HG03139 (cell line): Measurements from ENCODE around the gene GNG12.
A peak's percentile ranks its signal among the peaks of the same experiment; 100 is the strongest.

Experiments
- ATAC-seq: cut with Tn5 transposase; IDR thresholded peaks from one replicate; pipeline ENCODE4 v1.9.1; 2021; ENCODE audit not compliant: unreplicated experiment

Gene GNG12

GRCh38 chr1:67788238-67788790 lies 45.0 kb downstream of the GNG12 start:
- no peak for ATAC-seq

GRCh38 chr1:67787746-67788145 lies 45.5 kb downstream of the GNG12 start:
- no peak for ATAC-seq

GRCh38 chr1:67785847-67786753 lies 47.2 kb downstream of the GNG12 start:
- no peak for ATAC-seq

- no peak for ATAC-seq
Measured at GRCh38 chr1:67784545-67785186, 48.6 kb downstream of the GNG12 start.

GRCh38 chr1:67780637-67781036 lies 52.6 kb downstream of the GNG12 start:
- ATAC-seq, result no peak

- no peak for ATAC-seq
Measured at GRCh38 chr1:67777440-67777839, 55.8 kb downstream of the GNG12 start.

- ATAC-seq, result no peak
Measured at GRCh38 chr1:67777016-67777415, 56.3 kb downstream of the GNG12 start.

GRCh38 chr1:67773462-67773861 lies 59.8 kb downstream of the GNG12 start:
- ATAC-seq, result no peak

GRCh38 chr1:67771749-67772148 lies 61.5 kb downstream of the GNG12 start:
- ATAC-seq, result no peak

GRCh38 chr1:67771152-67771551 lies 62.1 kb downstream of the GNG12 start:
- no peak for ATAC-seq

- no peak for ATAC-seq
Measured at GRCh38 chr1:67769633-67770256, 63.5 kb downstream of the GNG12 start.

GRCh38 chr1:67768480-67768879 lies 64.8 kb downstream of the GNG12 start:
- ATAC-seq, result no peak

GRCh38 chr1:67767103-67767782 lies 66.0 kb downstream of the GNG12 start:
- ATAC-seq, result no peak

- ATAC-seq, result no peak
Measured at GRCh38 chr1:67766141-67766978, 66.9 kb downstream of the GNG12 start.

GRCh38 chr1:67764633-67765032 lies 68.6 kb downstream of the GNG12 start:
- no peak for ATAC-seq

- ATAC-seq, result no peak
Measured at GRCh38 chr1:67761730-67762129, 71.5 kb downstream of the GNG12 start.

GRCh38 chr1:67761091-67761490 lies 72.2 kb downstream of the GNG12 start:
- ATAC-seq, result no peak

GRCh38 chr1:67760030-67760821 lies 73.0 kb downstream of the GNG12 start:
- ATAC-seq, result peak; percentile 99

GRCh38 chr1:67759692-67760029 lies 73.6 kb downstream of the GNG12 start:
- ATAC-seq, result peak; percentile 14
